Measurements from ENCODE around the gene PHF23.

DNA sequence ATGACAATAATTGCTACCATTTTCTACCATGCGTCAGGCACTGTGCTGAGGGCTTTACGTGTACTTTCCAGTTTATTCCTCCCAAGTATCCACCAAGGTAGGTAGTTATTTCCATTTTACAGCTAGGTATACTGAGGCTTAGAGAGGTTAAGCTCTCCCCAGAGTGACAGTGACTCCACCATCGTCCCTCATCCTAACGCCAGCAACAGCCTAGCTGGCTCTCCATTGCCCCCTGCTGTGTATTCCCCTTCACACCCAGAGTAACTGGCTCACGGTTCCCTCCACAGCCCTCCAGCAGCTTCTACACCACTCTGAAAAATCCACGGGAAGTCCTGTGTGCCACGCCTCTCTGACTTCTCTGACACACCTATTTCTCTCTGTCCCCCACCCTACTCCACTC lies 53.0 kb downstream of the PHF23 start:
- TF ChIP-seq, protein P1, sequence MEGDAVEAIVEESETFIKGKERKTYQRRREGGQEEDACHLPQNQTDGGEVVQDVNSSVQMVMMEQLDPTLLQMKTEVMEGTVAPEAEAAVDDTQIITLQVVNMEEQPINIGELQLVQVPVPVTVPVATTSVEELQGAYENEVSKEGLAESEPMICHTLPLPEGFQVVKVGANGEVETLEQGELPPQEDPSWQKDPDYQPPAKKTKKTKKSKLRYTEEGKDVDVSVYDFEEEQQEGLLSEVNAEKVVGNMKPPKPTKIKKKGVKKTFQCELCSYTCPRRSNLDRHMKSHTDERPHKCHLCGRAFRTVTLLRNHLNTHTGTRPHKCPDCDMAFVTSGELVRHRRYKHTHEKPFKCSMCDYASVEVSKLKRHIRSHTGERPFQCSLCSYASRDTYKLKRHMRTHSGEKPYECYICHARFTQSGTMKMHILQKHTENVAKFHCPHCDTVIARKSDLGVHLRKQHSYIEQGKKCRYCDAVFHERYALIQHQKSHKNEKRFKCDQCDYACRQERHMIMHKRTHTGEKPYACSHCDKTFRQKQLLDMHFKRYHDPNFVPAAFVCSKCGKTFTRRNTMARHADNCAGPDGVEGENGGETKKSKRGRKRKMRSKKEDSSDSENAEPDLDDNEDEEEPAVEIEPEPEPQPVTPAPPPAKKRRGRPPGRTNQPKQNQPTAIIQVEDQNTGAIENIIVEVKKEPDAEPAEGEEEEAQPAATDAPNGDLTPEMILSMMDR (IDR thresholded peaks at IDR 0.05): no peak
- no peak for TF ChIP-seq POLR2A (IDR thresholded peaks at IDR 0.05)
